ENCODE measurements around the gene ME3. TPM values are rescaled to one million over a fixed set of nuclear protein-coding genes. Genes with fewer than 3 reads are reported as not detected.
"Not testable (repeated sequence)": the region's sequence is repeated elsewhere in the genome, so short reads cannot be mapped to it uniquely, and the experiment has no call there.

Gene ME3
- total RNA-seq, 1 donor from 2014 or later = 16.7 TPM

- Histone ChIP-seq H3K9ac (ENCODE audit: low read depth in 1 of 3, low read length in 3 of 3) (no peak overlapping the region), H3K4me1 (ENCODE audit: control insufficient read depth in 3 of 3, insufficient read depth in 3 of 3, low read length in 3 of 3) (peaks cover 38 to 68% (median 46%) of the 10 kb centered on the region in 3 donors), H3K4me3 (ENCODE audit: low read length in 3 of 3) (no peak overlapping the region), H3K36me3 (ENCODE audit: control insufficient read depth in 3 of 3, insufficient read depth in 3 of 3, low read length in 3 of 3) (no peaks in the 10 kb centered on the region), H3K27ac (ENCODE audit: low read depth, low read length) (peak overlapping the region; percentile 75), H3K9me3 (ENCODE audit: control insufficient read depth in 3 of 3, low read length in 3 of 3) (no peaks in the 10 kb centered on the region), H3K27me3 (ENCODE audit: control insufficient read depth in 3 of 3, insufficient read depth in 3 of 3, low read length in 3 of 3) (no peaks in the 10 kb centered on the region)
Measured at GRCh38 chr11:86627776-86628455, 44.5 kb downstream of the ME3 start.

- Histone ChIP-seq H3K36me3 (ENCODE audit: control insufficient read depth in 3 of 3, insufficient read depth in 3 of 3, low read length in 3 of 3) (no peaks in the 10 kb centered on the region), H3K9me3 (ENCODE audit: control insufficient read depth in 3 of 3, low read length in 3 of 3) (no peaks in the 10 kb centered on the region), H3K4me3 (ENCODE audit: low read length in 3 of 3) (no peak overlapping the region), H3K27me3 (ENCODE audit: control insufficient read depth in 3 of 3, insufficient read depth in 3 of 3, low read length in 3 of 3) (no peaks in the 10 kb centered on the region), H3K4me1 (ENCODE audit: control insufficient read depth in 3 of 3, insufficient read depth in 3 of 3, low read length in 3 of 3) (peaks cover 37 to 66% (median 46%) of the 10 kb centered on the region in 3 donors), H3K27ac (ENCODE audit: low read depth, low read length) (no peak overlapping the region), H3K9ac (ENCODE audit: low read depth in 1 of 3, low read length in 3 of 3) (no peak overlapping the region)
Measured at GRCh38 chr11:86625981-86626380, 46.4 kb downstream of the ME3 start.

- H3K27me3 ChIP-seq (ENCODE audit: control insufficient read depth in 3 of 3, insufficient read depth in 3 of 3, low read length in 3 of 3) = no peaks in the 10 kb centered on the region
- peaks cover 34 to 66% (median 41%) of the 10 kb centered on the region in 3 donors for H3K4me1 ChIP-seq (ENCODE audit: control insufficient read depth in 3 of 3, insufficient read depth in 3 of 3, low read length in 3 of 3)
- H3K27ac ChIP-seq (ENCODE audit: low read depth, low read length) = peak overlapping the region; percentile 2
- H3K9me3 ChIP-seq (ENCODE audit: control insufficient read depth in 3 of 3, low read length in 3 of 3) = no peaks in the 10 kb centered on the region
- no peaks in the 10 kb centered on the region for H3K36me3 ChIP-seq (ENCODE audit: control insufficient read depth in 3 of 3, insufficient read depth in 3 of 3, low read length in 3 of 3)
- no peak overlapping the region for H3K4me3 ChIP-seq (ENCODE audit: low read length in 3 of 3)
- H3K9ac ChIP-seq (ENCODE audit: low read depth in 1 of 3, low read length in 3 of 3) = no peak overlapping the region
Measured at GRCh38 chr11:86625544-86625943, 46.9 kb downstream of the ME3 start.

GRCh38 chr11:86624366-86624765, 48.0 kb downstream of the ME3 start:
- no peaks in the 10 kb centered on the region for H3K27me3 ChIP-seq (ENCODE audit: control insufficient read depth in 3 of 3, insufficient read depth in 3 of 3, low read length in 3 of 3)
- H3K36me3 ChIP-seq (ENCODE audit: control insufficient read depth in 3 of 3, insufficient read depth in 3 of 3, low read length in 3 of 3) = no peaks in the 10 kb centered on the region
- H3K9ac ChIP-seq (ENCODE audit: low read depth in 1 of 3, low read length in 3 of 3) = no peak overlapping the region
- peaks cover 26 to 58% (median 30%) of the 10 kb centered on the region in 3 donors for H3K4me1 ChIP-seq (ENCODE audit: control insufficient read depth in 3 of 3, insufficient read depth in 3 of 3, low read length in 3 of 3)
- no peaks in the 10 kb centered on the region for H3K9me3 ChIP-seq (ENCODE audit: control insufficient read depth in 3 of 3, low read length in 3 of 3)
- H3K27ac ChIP-seq (ENCODE audit: low read depth, low read length) = peak overlapping the region; percentile 32
- peak overlapping the region in 1 of 3 donors; percentile 12 for H3K4me3 ChIP-seq (ENCODE audit: low read length in 3 of 3)

- no peaks in the 10 kb centered on the region for H3K27me3 ChIP-seq (ENCODE audit: control insufficient read depth in 3 of 3, insufficient read depth in 3 of 3, low read length in 3 of 3)
- no peak overlapping the region for H3K4me3 ChIP-seq (ENCODE audit: low read length in 3 of 3)
- H3K9me3 ChIP-seq (ENCODE audit: control insufficient read depth in 3 of 3, low read length in 3 of 3) = no peaks in the 10 kb centered on the region
- no peak overlapping the region for H3K27ac ChIP-seq (ENCODE audit: low read depth, low read length)
- H3K36me3 ChIP-seq (ENCODE audit: control insufficient read depth in 3 of 3, insufficient read depth in 3 of 3, low read length in 3 of 3) = no peaks in the 10 kb centered on the region
- H3K9ac ChIP-seq (ENCODE audit: low read depth in 1 of 3, low read length in 3 of 3) = no peak overlapping the region
- peaks cover 21 to 53% (median 28%) of the 10 kb centered on the region in 3 donors for H3K4me1 ChIP-seq (ENCODE audit: control insufficient read depth in 3 of 3, insufficient read depth in 3 of 3, low read length in 3 of 3)
Measured at GRCh38 chr11:86623736-86624135, 48.7 kb downstream of the ME3 start.

GRCh38 chr11:86623041-86623621, 49.3 kb downstream of the ME3 start:
- H3K27me3 ChIP-seq (ENCODE audit: control insufficient read depth in 3 of 3, insufficient read depth in 3 of 3, low read length in 3 of 3) = no peaks in the 10 kb centered on the region
- peaks cover 15 to 47% (median 22%) of the 10 kb centered on the region in 3 donors for H3K4me1 ChIP-seq (ENCODE audit: control insufficient read depth in 3 of 3, insufficient read depth in 3 of 3, low read length in 3 of 3)
- no peak overlapping the region for H3K9ac ChIP-seq (ENCODE audit: low read depth in 1 of 3, low read length in 3 of 3)
- H3K9me3 ChIP-seq (ENCODE audit: control insufficient read depth in 3 of 3, low read length in 3 of 3) = no peaks in the 10 kb centered on the region
- no peak overlapping the region for H3K27ac ChIP-seq (ENCODE audit: low read depth, low read length)
- H3K36me3 ChIP-seq (ENCODE audit: control insufficient read depth in 3 of 3, insufficient read depth in 3 of 3, low read length in 3 of 3) = no peaks in the 10 kb centered on the region
- no peak overlapping the region for H3K4me3 ChIP-seq (ENCODE audit: low read length in 3 of 3)

GRCh38 chr11:86621854-86622253, 50.6 kb downstream of the ME3 start:
- no peaks in the 10 kb centered on the region for H3K36me3 ChIP-seq (ENCODE audit: control insufficient read depth in 3 of 3, insufficient read depth in 3 of 3, low read length in 3 of 3)
- H3K4me1 ChIP-seq (ENCODE audit: control insufficient read depth in 3 of 3, insufficient read depth in 3 of 3, low read length in 3 of 3) = peaks cover 8 to 44% (median 16%) of the 10 kb centered on the region in 3 donors
- H3K4me3 ChIP-seq (ENCODE audit: low read length in 3 of 3) = no peak overlapping the region
- no peaks in the 10 kb centered on the region for H3K9me3 ChIP-seq (ENCODE audit: control insufficient read depth in 3 of 3, low read length in 3 of 3)
- H3K27me3 ChIP-seq (ENCODE audit: control insufficient read depth in 3 of 3, insufficient read depth in 3 of 3, low read length in 3 of 3) = no peaks in the 10 kb centered on the region
- H3K9ac ChIP-seq (ENCODE audit: low read depth in 1 of 3, low read length in 3 of 3) = no peak overlapping the region
- H3K27ac ChIP-seq (ENCODE audit: low read depth, low read length) = peak overlapping the region; percentile 42

GRCh38 chr11:86620891-86621521, 51.4 kb downstream of the ME3 start:
- H3K4me3 ChIP-seq (ENCODE audit: low read length in 3 of 3) = no peak overlapping the region
- no peaks in the 10 kb centered on the region for H3K27me3 ChIP-seq (ENCODE audit: control insufficient read depth in 3 of 3, insufficient read depth in 3 of 3, low read length in 3 of 3)
- H3K9me3 ChIP-seq (ENCODE audit: control insufficient read depth in 3 of 3, low read length in 3 of 3) = no peaks in the 10 kb centered on the region
- peak overlapping the region; percentile 42 for H3K27ac ChIP-seq (ENCODE audit: low read depth, low read length)
- no peaks in the 10 kb centered on the region for H3K36me3 ChIP-seq (ENCODE audit: control insufficient read depth in 3 of 3, insufficient read depth in 3 of 3, low read length in 3 of 3)
- peaks cover 8 to 39% (median 16%) of the 10 kb centered on the region in 3 donors for H3K4me1 ChIP-seq (ENCODE audit: control insufficient read depth in 3 of 3, insufficient read depth in 3 of 3, low read length in 3 of 3)
- no peak overlapping the region for H3K9ac ChIP-seq (ENCODE audit: low read depth in 1 of 3, low read length in 3 of 3)

- peaks cover 8 to 26% (median 12%) of the 10 kb centered on the region in 3 donors for H3K4me1 ChIP-seq (ENCODE audit: control insufficient read depth in 3 of 3, insufficient read depth in 3 of 3, low read length in 3 of 3)
- not testable (repeated sequence) for H3K27me3 ChIP-seq (ENCODE audit: control insufficient read depth in 3 of 3, insufficient read depth in 3 of 3, low read length in 3 of 3); H3K27ac ChIP-seq (ENCODE audit: low read depth, low read length); H3K36me3 ChIP-seq (ENCODE audit: control insufficient read depth in 3 of 3, insufficient read depth in 3 of 3, low read length in 3 of 3); H3K9me3 ChIP-seq (ENCODE audit: control insufficient read depth in 3 of 3, low read length in 3 of 3); H3K4me3 ChIP-seq (ENCODE audit: low read length in 3 of 3); H3K9ac ChIP-seq (ENCODE audit: low read depth in 1 of 3, low read length in 3 of 3)
Measured at GRCh38 chr11:86619428-86619827, 53.0 kb downstream of the ME3 start.

- Histone ChIP-seq H3K27ac (ENCODE audit: low read depth, low read length) (no peak overlapping the region), H3K9ac (ENCODE audit: low read depth in 1 of 3, low read length in 3 of 3) (no peak overlapping the region), H3K4me1 (ENCODE audit: control insufficient read depth in 3 of 3, insufficient read depth in 3 of 3, low read length in 3 of 3) (peaks cover 3 to 13% (median 8%) of the 10 kb centered on the region in 3 donors), H3K4me3 (ENCODE audit: low read length in 3 of 3) (no peak overlapping the region), H3K9me3 (ENCODE audit: control insufficient read depth in 3 of 3, low read length in 3 of 3) (no peaks in the 10 kb centered on the region), H3K36me3 (ENCODE audit: control insufficient read depth in 3 of 3, insufficient read depth in 3 of 3, low read length in 3 of 3) (no peaks in the 10 kb centered on the region), H3K27me3 (ENCODE audit: control insufficient read depth in 3 of 3, insufficient read depth in 3 of 3, low read length in 3 of 3) (no peaks in the 10 kb centered on the region)
Measured at GRCh38 chr11:86617502-86617901, 54.9 kb downstream of the ME3 start.
